H1 (cell line): ENCODE data around the gene TEX38.

Source experiments
- BRCA1 ChIP-seq: IDR thresholded peaks from 2 replicates; pipeline ENCODE4 v1.6.1; 2012; ENCODE audit warnings: low read depth, low read length, improper control_type of control experiment
- CTCF ChIP-seq, 3 experiments: IDR thresholded peaks; 1 replicate in 2 of 3; 2 replicates in 1 of 3; pipeline versions ENCODE4 v1.5.1 to v1.6.1; 2011; ENCODE audit warnings: low read length in 3 of 3, mild to moderate bottlenecking in 3 of 3, inconsistent platforms in 2 of 3, low read depth in 1 of 3, moderate library complexity in 1 of 3; ENCODE audit not compliant: insufficient read depth in 1 of 3; ENCODE audit errors: control extremely low read depth in 1 of 3
- JUND ChIP-seq: IDR thresholded peaks from 2 replicates; pipeline ENCODE4 v1.6.1; 2011; ENCODE audit warnings: mild to moderate bottlenecking, improper control_type of control experiment, low read length
- POLR2A ChIP-seq, 2 experiments: IDR thresholded peaks; 1 replicate in 1 of 2; 2 replicates in 1 of 2; pipeline ENCODE4 v1.6.1; 2011; ENCODE audit warnings: low read depth in 2 of 2, low read length in 2 of 2, mild to moderate bottlenecking in 2 of 2; ENCODE audit errors: control extremely low read depth in 1 of 2
- TBP ChIP-seq: IDR thresholded peaks from 2 replicates; pipeline ENCODE4 v1.6.1; 2011; ENCODE audit warnings: low read depth, low read length, improper control_type of control experiment

DNA sequence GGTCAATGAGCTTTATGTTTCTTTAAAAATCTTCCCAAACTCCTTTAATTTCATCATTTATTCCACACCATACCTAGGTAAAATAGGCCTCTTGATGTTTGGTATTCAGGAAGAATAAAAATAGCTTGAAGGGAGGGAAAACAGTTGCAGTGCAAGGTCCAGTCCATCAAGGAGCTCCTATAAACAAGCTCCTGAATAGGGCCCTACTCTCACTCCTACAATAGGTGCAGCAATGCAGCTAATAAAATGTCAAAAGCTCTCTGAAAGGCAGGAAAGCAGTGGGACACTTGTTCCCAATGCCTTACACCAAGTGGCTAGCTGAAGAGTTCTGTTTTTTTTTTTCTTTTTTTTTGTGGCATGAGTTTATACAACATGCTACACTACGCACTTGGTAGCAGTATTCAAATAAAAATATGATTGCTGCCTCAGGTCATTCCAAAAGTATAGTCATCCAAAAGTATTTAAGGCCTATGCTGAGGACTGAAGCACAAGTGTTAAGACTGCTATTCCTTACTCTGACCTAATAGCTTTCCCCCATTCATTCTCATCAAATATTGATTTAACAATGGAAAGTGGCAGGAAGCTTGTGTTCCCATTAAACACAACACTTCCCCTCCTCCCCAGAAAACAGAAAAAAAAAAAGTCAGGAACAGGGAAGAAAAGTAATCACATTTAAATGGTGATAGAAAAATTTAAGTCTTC lies 9.8 kb downstream of the TEX38 start:
- TF ChIP-seq TBP: no peak
- no peak for TF ChIP-seq CTCF (IDR thresholded peaks at IDR 0.05; ENCODE audit: control extremely low read depth in 1 of 3, insufficient read depth in 1 of 3, low read depth in 1 of 3, low read length in 3 of 3)
- TF ChIP-seq JUND: no peak
- no peak for TF ChIP-seq BRCA1
- no peak for TF ChIP-seq POLR2A (IDR thresholded peaks at IDR 0.05; ENCODE audit: control extremely low read depth in 1 of 2, low read depth in 2 of 2, low read length in 2 of 2)
